ENCODE data around the gene MCAM. TPM values are rescaled to one million over a fixed set of nuclear protein-coding genes. Genes with fewer than 3 reads are reported as not detected.

The MCAM gene
- polyA plus RNA-seq, 4 donors: 48.9 to 77.2 (median 53.0) TPM

DNA sequence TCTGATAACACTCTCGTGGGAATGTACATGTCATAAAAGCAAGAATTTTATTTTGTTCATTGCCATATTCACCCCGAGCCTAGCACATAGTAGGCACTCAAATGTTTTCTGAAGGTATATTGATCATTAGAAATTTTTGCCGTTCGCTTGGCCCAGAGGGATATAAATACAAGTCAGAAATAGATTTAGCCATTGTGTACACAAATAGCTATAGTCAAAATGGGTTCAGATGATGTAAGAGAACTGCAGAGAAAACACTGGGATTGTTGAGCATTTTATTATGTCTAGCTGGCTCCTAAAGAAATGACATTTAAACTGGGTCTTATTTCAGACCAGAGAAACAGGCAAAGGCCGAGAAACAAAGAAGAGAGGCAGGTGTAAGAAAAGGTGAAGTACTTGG lies 49.3 kb downstream of the MCAM start:
- no peak for DNase-seq (ENCODE audit: low read depth in 4 of 4, low spot score in 3 of 4)

DNA sequence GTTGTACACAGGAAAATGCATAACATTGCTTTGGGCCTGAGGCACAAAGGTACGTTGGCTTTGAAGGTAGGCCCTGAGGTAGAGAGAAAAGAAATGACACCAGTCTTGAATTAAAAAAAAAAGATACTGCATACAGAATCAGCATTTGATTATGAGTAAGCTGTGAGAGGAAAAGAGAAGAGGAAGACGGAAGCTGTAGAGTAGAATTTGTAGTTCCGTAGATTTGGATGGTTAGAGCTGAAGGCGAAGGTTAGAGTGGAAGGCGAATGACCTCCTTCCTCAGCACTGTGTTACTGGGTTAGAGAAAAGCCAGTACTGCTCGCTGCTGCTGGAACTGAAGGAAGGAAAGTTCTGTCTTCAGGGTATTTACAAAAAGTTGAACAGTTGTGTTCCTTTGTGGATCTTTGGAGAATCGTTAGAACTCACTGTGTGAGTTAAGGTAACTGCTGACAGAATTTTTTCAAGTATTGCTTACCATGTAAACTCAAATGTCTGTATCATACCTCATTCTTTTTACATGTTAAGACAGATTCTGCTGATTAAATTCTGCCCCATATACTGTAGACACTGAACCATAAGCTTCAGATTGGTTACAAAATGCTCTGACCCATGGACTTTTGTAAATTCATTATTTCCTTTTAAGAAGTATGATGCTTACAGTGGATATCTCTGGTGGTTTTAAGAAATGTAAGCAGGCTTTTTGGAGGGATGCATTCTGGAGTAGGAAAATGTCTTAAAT lies 50.2 kb downstream of the MCAM start:
- DNase-seq (ENCODE audit: low read depth in 4 of 4, low spot score in 3 of 4): no peak

DNA sequence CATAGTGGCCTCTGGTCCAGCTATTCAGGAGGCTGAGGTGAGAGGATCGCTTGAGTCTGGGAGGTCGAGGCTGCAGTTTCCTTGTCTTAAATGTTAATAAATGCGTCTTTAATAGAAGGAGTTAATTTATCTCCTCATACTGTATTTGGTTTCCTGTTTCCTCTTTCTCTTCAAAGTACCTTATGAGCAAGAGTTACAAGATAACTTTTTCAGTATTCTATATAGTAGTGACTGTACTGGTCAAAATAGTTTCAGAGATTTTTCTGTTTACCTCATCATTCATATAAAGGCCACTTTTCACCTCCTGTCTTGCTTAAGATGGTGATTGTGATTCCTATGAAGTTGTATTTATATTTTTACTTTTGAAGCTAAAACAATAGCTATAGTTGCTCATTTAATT lies 50.9 kb downstream of the MCAM start:
- no peak for DNase-seq (ENCODE audit: low read depth in 4 of 4, low spot score in 3 of 4)

DNA sequence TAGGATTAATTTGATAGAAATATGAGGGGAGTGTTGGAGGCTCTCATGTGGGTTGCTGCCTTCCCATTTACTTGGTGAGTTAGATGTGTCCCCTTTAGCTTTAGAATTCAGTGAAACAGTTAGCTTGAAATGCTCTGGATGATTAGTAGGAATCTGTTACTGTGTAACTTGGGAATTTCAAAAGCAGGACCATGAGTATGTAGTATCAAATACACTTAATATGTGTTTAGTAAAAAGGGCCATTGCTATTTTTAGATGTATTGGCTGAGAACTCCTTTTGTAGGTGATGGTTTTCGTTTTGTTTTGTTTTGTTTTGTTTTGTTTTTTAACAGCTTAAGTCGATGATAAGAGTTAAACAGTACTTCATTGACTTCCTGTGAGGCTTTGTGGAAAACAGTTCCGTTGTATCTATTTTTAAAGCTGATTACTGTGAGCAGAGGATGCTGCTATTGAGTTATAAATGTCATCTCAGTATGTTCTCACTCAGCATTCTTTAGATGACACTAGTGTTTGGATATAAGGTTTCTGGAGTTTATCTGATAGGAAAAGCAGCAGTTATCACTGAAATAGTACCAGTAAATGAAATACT lies 53.5 kb downstream of the MCAM start:
- DNase-seq (ENCODE audit: low read depth in 4 of 4, low spot score in 3 of 4): no peak

DNA sequence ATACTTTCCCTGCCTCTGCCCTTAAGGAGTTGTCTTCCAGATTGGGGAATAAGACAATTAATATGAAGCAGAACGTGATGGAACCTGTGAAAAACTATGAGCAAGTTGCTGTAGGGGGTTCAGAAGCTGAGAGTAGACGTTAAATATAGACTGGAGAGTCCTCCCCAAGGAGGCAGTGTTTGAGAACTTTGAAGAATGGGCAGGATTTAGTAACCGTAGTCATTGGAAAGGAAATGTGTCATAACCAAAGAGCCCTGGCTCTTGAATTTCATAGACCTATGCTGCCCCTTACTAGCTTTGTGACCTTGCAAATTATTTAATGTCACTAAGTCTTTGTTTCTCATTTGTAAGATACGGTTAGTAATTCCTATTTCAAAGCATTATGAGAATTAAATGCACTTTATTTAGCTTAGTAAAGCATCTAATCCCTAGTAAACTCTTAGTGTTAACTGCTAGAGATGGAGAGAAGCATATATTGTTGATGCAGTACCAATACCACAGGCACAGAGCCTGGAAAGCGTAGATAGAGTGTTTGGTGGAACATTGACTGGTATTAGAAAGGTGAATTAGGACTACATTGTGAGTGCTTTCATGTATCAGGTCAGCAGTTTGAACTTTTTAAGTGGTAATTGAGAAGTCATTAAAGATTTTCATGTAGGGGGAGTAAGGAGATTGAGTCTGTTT lies 54.1 kb downstream of the MCAM start:
- DNase-seq (ENCODE audit: low read depth in 4 of 4, low spot score in 3 of 4): no peak

DNA sequence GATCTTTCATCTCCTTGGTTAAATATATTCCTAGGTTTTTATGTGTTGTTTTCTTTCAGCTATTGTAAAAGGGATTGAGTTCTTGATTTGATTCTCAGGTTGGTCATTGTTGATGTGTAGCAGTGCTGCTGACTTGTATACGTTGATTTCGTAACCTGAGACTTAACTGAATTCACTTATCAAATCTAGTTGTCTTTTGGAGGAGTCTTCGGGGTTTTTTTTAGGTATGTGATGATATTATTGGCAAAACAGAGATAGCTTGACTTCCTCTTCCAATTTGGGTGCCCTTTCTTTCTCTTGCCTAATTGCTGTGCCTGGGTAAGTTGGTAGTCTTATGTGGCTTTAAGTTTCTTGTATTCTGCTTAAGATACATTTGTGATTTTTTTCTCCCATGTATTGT lies 57.9 kb downstream of the MCAM start:
- no peak for DNase-seq (ENCODE audit: low read depth in 4 of 4, low spot score in 3 of 4)

Other genes starting within 250 kb of the MCAM start
- gene VPS11, start 249.3 kb downstream of the MCAM start, polyA plus RNA-seq (ENCODE audit: insufficient read length in 4 of 4): 10 to 100 TPM; 45.9 to 67.0 (median 52.1) TPM
- gene HMBS, start 232.2 kb downstream of the MCAM start, polyA plus RNA-seq (ENCODE audit: insufficient read length in 4 of 4): 10 to 100 TPM; 24.6 to 31.6 (median 26.2) TPM
- 10 to 100 TPM; 46.0 to 68.5 (median 62.1) TPM for gene DPAGT1, start 215.3 kb downstream of the MCAM start, polyA plus RNA-seq (ENCODE audit: insufficient read length in 4 of 4)
- 10 to 100 TPM; 10.3 to 15.6 (median 11.3) TPM for gene C2CD2L, start 209.8 kb downstream of the MCAM start, polyA plus RNA-seq (ENCODE audit: insufficient read length in 4 of 4)
- gene HINFP, start 195.6 kb downstream of the MCAM start, polyA plus RNA-seq (ENCODE audit: insufficient read length in 4 of 4): 10 to 100 TPM; 21.3 to 44.1 (median 26.5) TPM
- 1 to 10 TPM in 2 of 4 donors, under 1 TPM in 2; 0.63 to 1.2 (median 0.88) TPM for gene ABCG4, start 168.1 kb downstream of the MCAM start, polyA plus RNA-seq (ENCODE audit: insufficient read length in 4 of 4)
- 10 to 100 TPM in 3 of 4 donors, 1 to 10 TPM in 1; 7.8 to 12.6 (median 10.2) TPM for gene NLRX1, start 148.4 kb downstream of the MCAM start, polyA plus RNA-seq (ENCODE audit: insufficient read length in 4 of 4)
- gene NHERF4, start 131.7 kb downstream of the MCAM start, polyA plus RNA-seq (ENCODE audit: insufficient read length in 4 of 4): 10 to 100 TPM in 3 of 4 donors, under 1 TPM in 1; 0.35 to 18.2 (median 12.8) TPM
- gene CBL, start 110.8 kb downstream of the MCAM start, polyA plus RNA-seq (ENCODE audit: insufficient read length in 4 of 4): 10 to 100 TPM; 15.5 to 22.3 (median 20.4) TPM
- gene RNF26, start 17.4 kb upstream of the MCAM start, polyA plus RNA-seq (ENCODE audit: insufficient read length in 4 of 4): 10 to 100 TPM; 28.4 to 34.5 (median 30.9) TPM
- gene C1QTNF5, start 23.8 kb upstream of the MCAM start, polyA plus RNA-seq (ENCODE audit: insufficient read length in 4 of 4): 10 to 100 TPM; 20.5 to 34.3 (median 25.3) TPM
- gene MFRP, start 29.6 kb upstream of the MCAM start, polyA plus RNA-seq (ENCODE audit: insufficient read length in 4 of 4): not detected
- gene USP2, start 64.6 kb upstream of the MCAM start, polyA plus RNA-seq (ENCODE audit: insufficient read length in 4 of 4): 10 to 100 TPM in 2 of 4 donors, 1 to 10 TPM in 2; 1.7 to 15.9 (median 9.5) TPM
- 100 to 1,000 TPM in 1 of 4 donors, 10 to 100 TPM in 3; 79.8 to 137 (median 91.0) TPM for gene THY1, start 106.0 kb upstream of the MCAM start, polyA plus RNA-seq (ENCODE audit: insufficient read length in 4 of 4)